ENCODE results near the gene RDH11.
A peak's percentile ranks its signal among the peaks of the same experiment; 100 is the strongest.
"Not testable (repeated sequence)": the region's sequence is repeated elsewhere in the genome, so short reads cannot be mapped to it uniquely, and the experiment has no call there.

RDH11 gene

DNA sequence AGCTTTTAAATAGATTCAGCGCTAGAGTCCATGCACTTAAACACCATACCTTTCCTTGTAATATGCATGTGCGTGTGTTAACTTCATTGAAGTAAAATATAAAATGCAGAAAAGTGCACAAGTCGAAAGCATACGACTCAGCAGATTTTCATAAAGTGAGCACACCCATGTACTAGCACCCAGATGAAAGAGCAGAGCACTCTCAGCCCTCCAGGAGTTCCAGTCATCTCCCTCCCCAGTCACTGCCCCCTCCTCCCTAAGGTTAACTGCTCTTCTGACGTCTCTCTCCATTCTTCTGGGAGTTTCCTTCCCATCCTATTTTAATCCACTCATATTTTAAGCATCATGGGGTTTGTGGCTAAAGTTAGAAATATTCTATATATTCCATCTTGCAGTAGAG lies 26.3 kb upstream of the RDH11 start:
- TF ChIP-seq, protein P1, sequence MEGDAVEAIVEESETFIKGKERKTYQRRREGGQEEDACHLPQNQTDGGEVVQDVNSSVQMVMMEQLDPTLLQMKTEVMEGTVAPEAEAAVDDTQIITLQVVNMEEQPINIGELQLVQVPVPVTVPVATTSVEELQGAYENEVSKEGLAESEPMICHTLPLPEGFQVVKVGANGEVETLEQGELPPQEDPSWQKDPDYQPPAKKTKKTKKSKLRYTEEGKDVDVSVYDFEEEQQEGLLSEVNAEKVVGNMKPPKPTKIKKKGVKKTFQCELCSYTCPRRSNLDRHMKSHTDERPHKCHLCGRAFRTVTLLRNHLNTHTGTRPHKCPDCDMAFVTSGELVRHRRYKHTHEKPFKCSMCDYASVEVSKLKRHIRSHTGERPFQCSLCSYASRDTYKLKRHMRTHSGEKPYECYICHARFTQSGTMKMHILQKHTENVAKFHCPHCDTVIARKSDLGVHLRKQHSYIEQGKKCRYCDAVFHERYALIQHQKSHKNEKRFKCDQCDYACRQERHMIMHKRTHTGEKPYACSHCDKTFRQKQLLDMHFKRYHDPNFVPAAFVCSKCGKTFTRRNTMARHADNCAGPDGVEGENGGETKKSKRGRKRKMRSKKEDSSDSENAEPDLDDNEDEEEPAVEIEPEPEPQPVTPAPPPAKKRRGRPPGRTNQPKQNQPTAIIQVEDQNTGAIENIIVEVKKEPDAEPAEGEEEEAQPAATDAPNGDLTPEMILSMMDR (IDR thresholded peaks at IDR 0.05; ENCODE audit: low read depth, low read length), result no peak
- H3K4me3 ChIP-seq (replicated peaks in 1 of 2; ENCODE audit: low read depth in 2 of 2, low read length in 2 of 2), result no peak overlapping the region
- no peak for DNase-seq (ENCODE audit: low read depth in 2 of 2)

DNA sequence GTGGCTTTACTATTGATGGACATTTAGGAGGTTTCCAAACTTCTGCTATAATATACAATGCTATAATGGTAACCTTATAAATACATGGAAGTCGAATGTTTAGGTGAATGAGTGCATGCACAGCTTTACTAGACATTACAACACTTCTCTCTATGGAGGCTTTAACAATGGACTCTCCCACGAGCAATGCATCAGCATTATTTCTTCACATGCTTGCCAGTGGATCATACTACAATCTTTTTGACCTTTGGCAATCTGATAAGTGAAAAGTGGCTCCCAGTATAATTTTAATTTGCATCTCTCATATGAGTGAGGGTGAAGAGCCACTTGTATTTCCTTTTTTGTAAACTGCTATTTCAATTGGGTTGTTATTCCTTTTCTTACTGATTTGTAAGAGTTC lies 24.3 kb upstream of the RDH11 start:
- H3K4me3 ChIP-seq (replicated peaks in 1 of 2; ENCODE audit: low read depth in 2 of 2, low read length in 2 of 2), result no peak overlapping the region
- no peak for DNase-seq (ENCODE audit: low read depth in 2 of 2)
- TF ChIP-seq, protein P1 (IDR thresholded peaks at IDR 0.05; ENCODE audit: low read depth, low read length), result no peak

GRCh38 chr14:67719385-67719784 lies 23.8 kb upstream of the RDH11 start:
- not testable (repeated sequence) for DNase-seq (ENCODE audit: low read depth in 2 of 2); H3K4me3 ChIP-seq (replicated peaks in 1 of 2; ENCODE audit: low read depth in 2 of 2, low read length in 2 of 2)

- TF ChIP-seq, protein P1 (IDR thresholded peaks at IDR 0.05; ENCODE audit: low read depth, low read length), result no peak
- H3K4me3 ChIP-seq (replicated peaks in 1 of 2; ENCODE audit: low read depth in 2 of 2, low read length in 2 of 2), result no peak overlapping the region
- DNase-seq (ENCODE audit: low read depth in 2 of 2), result no peak
Measured at GRCh38 chr14:67718265-67718664, 22.7 kb upstream of the RDH11 start.

DNA sequence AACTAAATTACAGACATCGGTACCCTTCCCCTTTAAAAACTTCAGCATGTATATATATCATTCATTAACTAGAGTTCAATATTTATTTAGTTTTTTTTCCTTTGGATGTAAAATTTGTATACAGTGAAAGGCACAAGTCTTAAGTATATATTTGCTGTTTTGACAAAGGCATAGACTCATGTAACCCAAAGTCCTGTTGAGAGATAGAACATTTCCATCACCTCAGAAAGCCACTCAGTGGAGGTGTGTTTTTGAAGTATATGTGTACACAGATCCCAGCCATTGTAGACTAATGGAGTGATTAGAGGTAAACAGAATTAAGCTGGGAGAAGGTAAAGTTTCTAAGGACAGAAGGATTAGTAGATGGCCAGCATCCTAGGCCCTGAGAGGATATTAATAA lies 21.5 kb upstream of the RDH11 start:
- DNase-seq (ENCODE audit: low read depth in 2 of 2), result no peak
- TF ChIP-seq, protein P1 (IDR thresholded peaks at IDR 0.05; ENCODE audit: low read depth, low read length), result no peak
- no peak overlapping the region for H3K4me3 ChIP-seq (replicated peaks in 1 of 2; ENCODE audit: low read depth in 2 of 2, low read length in 2 of 2)

DNA sequence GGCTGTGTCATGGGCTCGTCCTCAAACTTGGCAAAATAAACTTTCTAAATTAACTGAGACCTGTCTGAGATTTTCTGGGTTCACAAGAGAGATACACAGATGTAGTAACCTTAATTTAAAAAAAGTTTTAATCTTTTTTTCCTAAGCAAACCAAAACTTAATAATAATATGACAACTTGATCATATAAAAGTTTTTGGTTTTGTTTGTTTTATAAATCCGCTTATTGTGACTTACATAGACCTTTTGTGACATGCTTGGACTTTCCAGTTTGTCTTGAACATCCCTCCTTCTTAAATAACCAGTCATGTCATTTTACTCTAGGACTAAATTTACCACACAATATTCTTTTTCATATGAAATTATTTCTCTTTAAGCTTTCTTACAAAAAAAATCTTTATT lies 14.6 kb upstream of the RDH11 start:
- H3K4me3 ChIP-seq (replicated peaks in 1 of 2; ENCODE audit: low read depth in 2 of 2, low read length in 2 of 2), result no peak overlapping the region
- DNase-seq (ENCODE audit: low read depth in 2 of 2), result peak in 1 of 2 donors; percentile 28
- TF ChIP-seq, protein P1 (IDR thresholded peaks at IDR 0.05; ENCODE audit: low read depth, low read length), result no peak

GRCh38 chr14:67709796-67710195 lies 14.2 kb upstream of the RDH11 start:
- not testable (repeated sequence) for DNase-seq (ENCODE audit: low read depth in 2 of 2); H3K4me3 ChIP-seq (replicated peaks in 1 of 2; ENCODE audit: low read depth in 2 of 2, low read length in 2 of 2)

GRCh38 chr14:67709346-67709745 lies 13.8 kb upstream of the RDH11 start:
- H3K4me3 ChIP-seq (replicated peaks in 1 of 2; ENCODE audit: low read depth in 2 of 2, low read length in 2 of 2); DNase-seq (ENCODE audit: low read depth in 2 of 2): not testable (repeated sequence)

- TF ChIP-seq, protein P1 (IDR thresholded peaks at IDR 0.05; ENCODE audit: low read depth, low read length), result no peak
- DNase-seq (ENCODE audit: low read depth in 2 of 2), result no peak
- H3K4me3 ChIP-seq (replicated peaks in 1 of 2; ENCODE audit: low read depth in 2 of 2, low read length in 2 of 2), result no peak overlapping the region
Measured at GRCh38 chr14:67705211-67705610, 9.6 kb upstream of the RDH11 start.

All from cardiac fibroblast (primary cell).